HG02610 (cell line): ENCODE results near the gene NDRG3.
"Not testable (repeated sequence)": the region's sequence is repeated elsewhere in the genome, so short reads cannot be mapped to it uniquely, and the experiment has no call there.

Experiments used
- ATAC-seq: cut with Tn5 transposase; IDR thresholded peaks from one replicate; pipeline ENCODE4 v1.9.1; 2021; ENCODE audit warnings: mild to moderate bottlenecking, moderate library complexity; ENCODE audit not compliant: unreplicated experiment

The NDRG3 gene

GRCh38 chr20:36695467-36695866 lies 50.4 kb downstream of the NDRG3 start:
- ATAC-seq: not testable (repeated sequence)

GRCh38 chr20:36688630-36689029 lies 57.3 kb downstream of the NDRG3 start:
- ATAC-seq: no peak

- ATAC-seq: no peak
These were observed 58.0 kb downstream of the NDRG3 start for GRCh38 chr20:36687850-36688249.

GRCh38 chr20:36686944-36687343 lies 58.9 kb downstream of the NDRG3 start:
- no peak for ATAC-seq

GRCh38 chr20:36686504-36686903 lies 59.4 kb downstream of the NDRG3 start:
- ATAC-seq: no peak

- no peak for ATAC-seq
These were observed 61.1 kb downstream of the NDRG3 start for GRCh38 chr20:36684747-36685146.

- ATAC-seq: no peak
These were observed 63.6 kb downstream of the NDRG3 start for GRCh38 chr20:36682311-36682710.

- ATAC-seq: no peak
These were observed 68.5 kb downstream of the NDRG3 start for GRCh38 chr20:36677422-36677771.

- ATAC-seq: no peak
These were observed 69.0 kb downstream of the NDRG3 start for GRCh38 chr20:36676701-36677421.

- ATAC-seq: not testable (repeated sequence)
These were observed 70.3 kb downstream of the NDRG3 start for GRCh38 chr20:36675545-36675944.

- ATAC-seq: no peak
These were observed 72.9 kb downstream of the NDRG3 start for GRCh38 chr20:36672991-36673390.

- no peak for ATAC-seq
These were observed 75.1 kb downstream of the NDRG3 start for GRCh38 chr20:36670665-36671357.

GRCh38 chr20:36666181-36666740 lies 79.6 kb downstream of the NDRG3 start:
- ATAC-seq: no peak

- ATAC-seq: no peak
These were observed 82.9 kb downstream of the NDRG3 start for GRCh38 chr20:36663031-36663430.

- no peak for ATAC-seq
These were observed 87.6 kb downstream of the NDRG3 start for GRCh38 chr20:36658300-36658699.

GRCh38 chr20:36656733-36657132 lies 89.2 kb downstream of the NDRG3 start:
- no peak for ATAC-seq

GRCh38 chr20:36655004-36655403 lies 90.9 kb downstream of the NDRG3 start:
- ATAC-seq: no peak

GRCh38 chr20:36654506-36654905 lies 91.4 kb downstream of the NDRG3 start:
- ATAC-seq: no peak

- ATAC-seq: no peak
These were observed 92.4 kb downstream of the NDRG3 start for GRCh38 chr20:36653456-36653855.

- no peak for ATAC-seq
These were observed 98.4 kb downstream of the NDRG3 start for GRCh38 chr20:36647196-36648121.

- ATAC-seq: no peak
These were observed 99.2 kb downstream of the NDRG3 start for GRCh38 chr20:36646678-36647077.
